Body of pancreas (tissue), 4 donors: ENCODE data around the gene CFAP45. TPM values are rescaled to one million over a fixed set of nuclear protein-coding genes. Genes with fewer than 3 reads are reported as not detected.

Experiments
- ATAC-seq: fragments of 150-250 bp; one replicate; pipeline ENCODE4 v1.9.1; 2016
- DNase-seq, 4 donors: peaks; one replicate each; pipeline ENCODE4 v3.0.0-alpha.2; 2019
- H3K27ac ChIP-seq, 4 donors: fragments of 200-600 bp; sonication (generic); 1 replicate in 3 of 4; 2 replicates in 1 of 4; pipeline versions ENCODE4 v1.5.1 to v1.6.1; 2016 to 2019; ENCODE audit warnings: mild to moderate bottlenecking in 1 of 4, mixed read lengths in 1 of 4, moderate library complexity in 1 of 4
- H3K27me3 ChIP-seq, 2 donors: fragments of 200-600 bp; sonication (generic); one replicate each; pipeline ENCODE4 v1.6.0; 2016; ENCODE audit warnings: mild to moderate bottlenecking in 1 of 2
- H3K36me3 ChIP-seq, 2 donors: fragments of 200-600 bp; sonication (generic); replicated peaks in 1 of 2; 2 replicates each; pipeline ENCODE4 v1.5.1; 2016; ENCODE audit warnings: low read depth in 2 of 2; ENCODE audit not compliant: insufficient read depth in 1 of 2
- H3K4me1 ChIP-seq: fragments of 200-600 bp; sonication (generic); one replicate; pipeline ENCODE4 v1.6.0; 2016
- H3K4me3 ChIP-seq, 2 donors: fragments of 200-600 bp; sonication (generic); 1 replicate in 1 of 2; 2 replicates in 1 of 2; pipeline ENCODE4 v1.5.1; 2016 to 2019
- H3K9me3 ChIP-seq, 3 donors: fragments of 200-600 bp; sonication (generic); 1 replicate in 2 of 3; 2 replicates in 1 of 3; pipeline ENCODE4 v1.5.1; 2016
- POLR2A ChIP-seq, 3 donors: fragments of 450-650 bp; IDR thresholded peaks; one replicate each; pipeline ENCODE4 v1.6.1; 2016; ENCODE audit warnings: antibody characterized with exemption in 3 of 3, mild to moderate bottlenecking in 2 of 3
- WGBS, 2 donors: methylation state at CpG; one replicate each; pipeline ENCODE4 v1.1.5; 2017; 5-methylcytosine and 5-hydroxymethylcytosine counted together
- intact Hi-C: fragments of 100-400 bp; cut with DNase I; formaldehyde crosslinking; loops from one replicate; pipeline ENCODE4 v1.15.1; 2023
- total RNA-seq, 2 donors: library from RNA; depleted of rRNA; stranded (reverse); fragments of >200 nt; gene quantifications; one replicate each; pipeline ENCODE4 v1.1.0, GENCODE V29; 2016
- TF ChIP-seq, protein P1 (sequence below), 7 experiments: fragments of 450-650 bp in 4 of 7; fragments of 200-600 bp in 3 of 7; sonication (generic) in 3 of 7; IDR thresholded peaks; one replicate each; pipeline ENCODE4 v1.5.1; 2016 to 2019; ENCODE audit warnings: antibody characterized with exemption in 7 of 7

Gene CFAP45
- total RNA-seq, 2 donors from 2014 or later: not detected

DNA sequence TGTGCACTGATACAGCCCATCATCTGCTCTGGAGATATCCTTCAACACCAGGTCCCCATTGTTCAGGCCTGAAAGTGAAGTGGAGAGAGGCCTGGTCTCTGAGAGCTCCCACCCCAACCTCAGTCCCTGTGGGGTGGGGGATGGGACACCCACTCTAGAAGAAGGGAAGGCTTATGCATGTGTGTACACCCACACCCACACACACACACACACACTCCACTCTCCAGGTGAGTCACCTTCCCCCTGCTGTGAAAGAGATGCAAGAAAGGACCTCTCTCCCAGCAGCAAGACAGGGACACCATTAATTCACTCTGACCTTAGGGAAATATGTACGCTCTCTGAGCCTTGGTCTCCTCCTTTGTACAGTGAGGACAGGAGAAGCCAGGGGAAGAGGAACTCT, 43.4 kb downstream of the CFAP45 start:
- DNase-seq (no peak), ATAC-seq (no peak)
- WGBS, 2 donors: 92 to 95% methylated on average over 1 of the region's 1 CpG
- H3K27ac ChIP-seq: no peak overlapping the region
- H3K4me3 ChIP-seq: no peak overlapping the region
- TF ChIP-seq POLR2A (IDR thresholded peaks at IDR 0.05): no peak
- TF ChIP-seq, protein P1, sequence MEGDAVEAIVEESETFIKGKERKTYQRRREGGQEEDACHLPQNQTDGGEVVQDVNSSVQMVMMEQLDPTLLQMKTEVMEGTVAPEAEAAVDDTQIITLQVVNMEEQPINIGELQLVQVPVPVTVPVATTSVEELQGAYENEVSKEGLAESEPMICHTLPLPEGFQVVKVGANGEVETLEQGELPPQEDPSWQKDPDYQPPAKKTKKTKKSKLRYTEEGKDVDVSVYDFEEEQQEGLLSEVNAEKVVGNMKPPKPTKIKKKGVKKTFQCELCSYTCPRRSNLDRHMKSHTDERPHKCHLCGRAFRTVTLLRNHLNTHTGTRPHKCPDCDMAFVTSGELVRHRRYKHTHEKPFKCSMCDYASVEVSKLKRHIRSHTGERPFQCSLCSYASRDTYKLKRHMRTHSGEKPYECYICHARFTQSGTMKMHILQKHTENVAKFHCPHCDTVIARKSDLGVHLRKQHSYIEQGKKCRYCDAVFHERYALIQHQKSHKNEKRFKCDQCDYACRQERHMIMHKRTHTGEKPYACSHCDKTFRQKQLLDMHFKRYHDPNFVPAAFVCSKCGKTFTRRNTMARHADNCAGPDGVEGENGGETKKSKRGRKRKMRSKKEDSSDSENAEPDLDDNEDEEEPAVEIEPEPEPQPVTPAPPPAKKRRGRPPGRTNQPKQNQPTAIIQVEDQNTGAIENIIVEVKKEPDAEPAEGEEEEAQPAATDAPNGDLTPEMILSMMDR (IDR thresholded peaks at IDR 0.05): no peak
- no peaks in the 10 kb centered on the region for H3K36me3 ChIP-seq
- intact Hi-C loops: no loop called here
- H3K4me1 ChIP-seq: peaks cover 18% of the 10 kb centered on the region
- no peaks in the 10 kb centered on the region for H3K27me3 ChIP-seq
- H3K9me3 ChIP-seq: no peaks in the 10 kb centered on the region

DNA sequence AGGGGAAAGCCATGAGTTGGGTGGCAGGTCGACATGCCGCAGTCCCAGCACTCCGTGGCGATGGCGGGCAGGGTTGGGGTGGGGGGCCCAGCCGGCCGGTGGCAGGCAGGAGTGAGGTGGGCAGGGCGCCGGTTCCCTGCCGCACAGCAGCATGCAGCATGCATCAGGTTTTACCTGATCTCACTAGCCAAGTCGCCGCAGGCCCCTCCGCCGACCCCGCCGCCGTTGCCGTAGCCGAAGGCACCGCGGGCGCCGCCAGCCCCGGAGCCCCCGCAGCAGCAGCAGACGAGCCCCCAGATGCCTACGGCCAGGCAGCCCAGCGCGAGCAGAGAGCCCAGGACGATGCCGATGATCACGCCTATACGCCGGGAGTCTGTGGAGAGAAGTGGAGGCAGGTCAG, 44.3 kb downstream of the CFAP45 start:
- TF ChIP-seq, protein P1 (IDR thresholded peaks at IDR 0.05): no peak
- no peak for TF ChIP-seq POLR2A (IDR thresholded peaks at IDR 0.05)
- no peak for DNase-seq
- intact Hi-C loops: no loop called here
- WGBS, 2 donors: 81 to 95% methylated on average over 20 to 34 of the region's 34 CpGs
- no peaks in the 10 kb centered on the region for H3K36me3 ChIP-seq
- H3K27me3 ChIP-seq: no peaks in the 10 kb centered on the region
- H3K27ac ChIP-seq: no peak overlapping the region
- H3K4me3 ChIP-seq: no peak overlapping the region
- H3K9me3 ChIP-seq: no peaks in the 10 kb centered on the region
- no peak for ATAC-seq
- H3K4me1 ChIP-seq: peaks cover 18% of the 10 kb centered on the region

DNA sequence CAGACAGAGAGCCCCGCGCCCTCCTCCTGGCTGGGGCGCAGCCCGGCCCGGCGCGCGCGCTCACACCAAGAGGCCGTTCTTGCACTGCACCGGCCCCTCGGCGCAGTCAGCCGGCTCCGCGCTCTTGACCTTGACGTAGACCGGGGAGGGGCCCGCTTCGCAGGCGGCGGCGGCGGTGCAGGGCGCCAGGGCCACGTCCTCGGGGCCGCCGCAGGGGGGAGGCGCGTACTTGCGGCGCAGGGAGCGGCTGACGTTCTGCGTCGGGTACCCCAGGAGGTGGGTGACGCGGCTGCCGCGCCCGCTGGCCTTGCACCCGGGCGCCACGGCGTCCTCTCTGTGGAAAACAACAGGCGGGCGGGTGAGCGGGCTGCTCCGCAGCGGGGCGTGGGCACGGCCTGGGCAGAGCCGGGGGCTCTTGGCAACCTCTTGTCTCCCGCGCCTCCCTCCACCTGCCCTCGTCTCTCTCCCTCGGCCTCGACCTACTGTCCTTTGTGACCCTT, 45.2 kb downstream of the CFAP45 start:
- peak overlapping the region; percentile 92 to 94 (median 92) for H3K27ac ChIP-seq
- TF ChIP-seq, protein P1 (IDR thresholded peaks at IDR 0.05): peak in 4 of 7 experiments; percentile 19 to 36 (median 30)
- peak; percentile 86 to 92 (median 88) for TF ChIP-seq POLR2A (IDR thresholded peaks at IDR 0.05)
- peak overlapping the region; percentile 55 to 57 for H3K4me3 ChIP-seq
- H3K4me1 ChIP-seq: peaks cover 18% of the 10 kb centered on the region
- DNase-seq: peak; percentile 86 to 91 (median 90)
- H3K27me3 ChIP-seq: no peaks in the 10 kb centered on the region
- peak; percentile 94 for ATAC-seq
- H3K9me3 ChIP-seq: no peaks in the 10 kb centered on the region
- WGBS, 2 donors: 0 to 1% methylated on average over 8 to 59 of the region's 59 CpGs
- intact Hi-C loops: no loop called here
- no peaks in the 10 kb centered on the region for H3K36me3 ChIP-seq

DNA sequence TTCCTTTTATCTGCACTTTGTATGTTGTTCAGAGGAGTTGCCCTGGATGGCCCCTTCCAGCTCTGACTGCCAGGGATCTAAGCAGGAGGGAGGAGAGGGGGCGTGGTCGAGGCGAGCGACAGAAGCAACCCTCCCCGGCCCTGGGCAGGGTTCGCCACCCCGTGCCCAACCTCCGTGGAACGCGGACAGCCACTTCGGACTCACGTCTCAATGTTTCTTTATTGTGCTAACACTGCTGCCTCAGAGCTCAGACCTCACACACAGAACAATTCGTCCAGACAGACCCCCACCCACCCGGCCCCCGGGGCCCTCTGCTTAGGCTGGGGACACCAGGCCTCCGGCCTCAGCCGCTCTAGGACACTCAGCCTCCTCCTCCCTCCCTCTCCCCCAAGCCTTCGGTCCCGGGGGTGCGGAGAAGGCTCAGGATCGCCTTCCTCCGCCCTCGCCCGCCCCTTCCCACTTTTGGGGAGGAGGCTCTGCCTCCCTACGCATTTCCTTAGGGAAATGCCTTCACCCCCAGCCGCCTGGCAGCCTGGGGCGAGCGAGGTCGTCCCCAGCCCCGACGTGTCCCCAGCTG, 45.8 kb downstream of the CFAP45 start:
- peak overlapping the region; percentile 55 to 57 for H3K4me3 ChIP-seq
- ATAC-seq (peak; percentile 78), DNase-seq (peak; percentile 79 to 88 (median 86))
- intact Hi-C loops: no loop called here
- H3K27me3 ChIP-seq: no peaks in the 10 kb centered on the region
- H3K27ac ChIP-seq: peak overlapping the region; percentile 92 to 94 (median 92)
- TF ChIP-seq, protein P1 (IDR thresholded peaks at IDR 0.05): no peak
- TF ChIP-seq POLR2A (IDR thresholded peaks at IDR 0.05): no peak
- no peaks in the 10 kb centered on the region for H3K9me3 ChIP-seq
- peaks cover 18% of the 10 kb centered on the region for H3K4me1 ChIP-seq
- 2% methylated on average over 24 to 28 of the region's 31 CpGs for WGBS, 2 donors
- H3K36me3 ChIP-seq: no peaks in the 10 kb centered on the region
